Right ventricle myocardium superior (tissue), 1 donor: ENCODE results near the gene MBNL2. TPM values are rescaled to one million over a fixed set of nuclear protein-coding genes. Genes with fewer than 3 reads are reported as not detected.

Source experiments
- ATAC-seq: fragments of 200-7000 bp; cut with Tn5 transposase; one replicate; pipeline ENCODE4 v1.9.1; 2020; ENCODE audit warnings: mild to moderate bottlenecking; ENCODE audit not compliant: poor library complexity
- DNase-seq: peaks from one replicate; pipeline ENCODE4 v3.0.0-alpha.2; 2020
- intact Hi-C: fragments of 100-400 bp; cut with DNase I; formaldehyde crosslinking; loops from one replicate; pipeline ENCODE4 v1.11.2; 2022
- total RNA-seq: library from RNA; stranded (reverse); fragmentation: NEBNext Ultra II Directional; extraction: Animal tissue kit (Norgen Biotek cat#: 25700); gene quantifications from one replicate; pipeline ENCODE4 v1.2.1, GENCODE V29; 2021
- donor health status: DM: no; HTN: yes; CAD: no; lungs with severe emphysema.

MBNL2 gene
- total RNA-seq, 1 donor from 2014 or later: 69.3 TPM

DNA sequence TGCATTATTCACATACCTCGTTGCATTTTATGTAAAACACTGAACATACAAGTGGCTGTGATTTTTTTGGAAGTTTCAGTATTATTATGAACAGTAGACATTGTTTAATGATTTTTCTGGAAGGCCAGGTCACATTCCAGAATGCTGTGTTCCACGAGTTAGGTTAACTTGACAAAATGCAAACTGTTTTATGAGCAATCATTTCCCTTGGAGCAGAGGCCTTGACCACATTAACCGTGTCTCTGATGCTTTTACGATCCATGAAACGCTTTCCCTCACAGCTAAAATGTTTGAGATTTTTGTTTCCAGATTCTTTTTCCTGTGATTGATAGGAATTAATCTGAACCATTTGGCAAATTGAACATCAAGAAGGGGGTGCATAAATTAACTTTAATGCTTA, 57.8 kb downstream of the MBNL2 start:
- intact Hi-C loops: no loop called here
- no peak for DNase-seq
- no peak for ATAC-seq

DNA sequence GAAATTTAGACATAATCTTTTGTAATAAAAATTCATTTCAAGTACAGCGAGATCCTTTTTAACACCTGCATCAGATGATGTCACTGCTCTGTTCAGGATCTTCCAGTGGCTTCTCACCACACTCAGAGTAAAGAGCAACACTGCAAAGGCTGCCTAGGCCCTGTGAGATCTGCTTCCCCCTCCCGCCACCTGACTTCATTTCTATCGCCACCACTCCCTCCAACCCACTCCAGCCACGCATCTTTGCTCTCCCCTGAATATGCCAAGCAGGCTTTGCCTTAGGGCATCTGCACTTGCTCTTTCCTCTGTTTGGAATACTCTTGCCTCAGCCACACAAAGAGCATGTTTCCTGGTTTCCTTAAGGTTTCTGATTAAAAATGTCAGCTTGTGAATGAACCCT, 58.3 kb downstream of the MBNL2 start:
- DNase-seq: no peak
- intact Hi-C loops: no loop called here
- ATAC-seq: no peak

DNA sequence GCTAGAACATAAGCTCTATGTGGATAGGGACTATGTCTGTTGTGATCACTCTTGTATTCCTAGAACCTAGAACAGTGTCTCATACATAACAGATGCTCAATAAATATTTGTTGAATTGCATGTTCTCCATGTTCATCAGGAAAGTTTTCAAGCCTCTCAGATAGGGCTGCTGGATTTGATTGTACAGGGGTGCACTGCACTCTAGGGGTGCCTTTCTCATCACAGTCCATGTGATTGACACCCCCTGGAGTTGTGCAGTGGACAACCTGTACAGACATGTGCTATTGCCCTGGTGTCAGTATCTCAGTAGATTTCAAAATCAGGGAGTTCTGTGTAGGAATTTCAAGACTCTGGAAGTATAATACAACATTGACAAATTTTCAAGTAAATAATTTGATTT, 58.9 kb downstream of the MBNL2 start:
- DNase-seq (no peak), ATAC-seq (no peak)
- intact Hi-C loops: no loop called here

DNA sequence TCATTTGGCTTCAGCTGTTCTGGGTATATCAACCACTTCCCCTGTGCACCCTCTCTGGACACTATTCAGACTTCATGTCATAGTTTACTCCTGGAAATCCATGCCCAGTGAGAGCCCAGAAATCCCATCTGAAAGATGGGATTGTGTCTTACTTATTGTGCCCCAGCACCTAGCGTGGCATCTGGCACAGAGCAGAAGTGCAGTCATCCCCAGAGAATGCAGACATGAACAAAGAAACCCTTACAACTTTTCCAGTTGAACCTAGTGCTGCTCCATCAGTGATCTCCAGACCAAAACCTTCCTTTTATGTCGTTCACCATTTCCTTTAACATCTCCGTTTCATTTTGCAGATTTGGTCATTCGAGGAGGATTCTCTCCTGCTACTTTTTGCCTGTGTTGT, 60.6 kb downstream of the MBNL2 start:
- intact Hi-C loops: no loop called here
- ATAC-seq (no peak), DNase-seq (no peak)

DNA sequence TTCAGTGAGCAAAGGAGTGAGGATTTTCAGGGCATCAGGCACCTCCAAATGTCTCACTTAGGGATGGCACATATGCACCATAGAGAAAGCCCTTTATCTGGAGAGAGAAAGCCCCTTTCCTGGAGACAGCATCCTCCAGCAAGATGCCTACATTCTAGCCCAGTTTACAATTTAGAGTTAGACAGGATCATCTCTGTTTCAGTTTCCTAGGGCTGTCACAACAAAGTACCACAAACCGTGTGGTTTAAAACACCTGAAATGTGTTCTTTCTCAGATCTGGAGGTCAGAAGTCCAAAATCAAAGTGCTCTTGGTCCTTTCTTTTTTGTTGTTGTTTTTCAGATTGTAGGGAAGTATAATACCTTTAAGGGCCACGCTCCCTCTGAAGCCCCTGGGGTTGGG, 61.8 kb downstream of the MBNL2 start:
- DNase-seq (no peak), ATAC-seq (no peak)
- intact Hi-C loops: no loop called here

DNA sequence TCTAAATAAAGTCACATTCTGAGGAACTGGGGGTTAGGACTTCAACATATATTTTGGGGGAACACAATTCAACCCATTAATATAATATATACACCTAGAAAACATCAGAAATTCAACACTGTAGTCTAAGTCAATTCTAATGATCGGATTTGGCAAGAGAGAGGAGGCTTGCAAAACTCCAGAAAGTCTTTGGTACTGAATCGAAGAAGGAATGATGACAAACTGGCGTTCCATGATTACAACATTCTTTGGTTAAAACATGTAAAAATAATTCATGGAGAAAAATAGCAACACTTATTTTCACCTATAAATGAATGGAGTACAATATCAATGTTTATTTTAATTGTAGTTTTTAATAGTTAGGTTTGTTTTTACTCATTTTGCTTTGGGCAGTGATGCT, 62.4 kb downstream of the MBNL2 start:
- ATAC-seq (no peak), DNase-seq (no peak)
- intact Hi-C loops: no loop called here

DNA sequence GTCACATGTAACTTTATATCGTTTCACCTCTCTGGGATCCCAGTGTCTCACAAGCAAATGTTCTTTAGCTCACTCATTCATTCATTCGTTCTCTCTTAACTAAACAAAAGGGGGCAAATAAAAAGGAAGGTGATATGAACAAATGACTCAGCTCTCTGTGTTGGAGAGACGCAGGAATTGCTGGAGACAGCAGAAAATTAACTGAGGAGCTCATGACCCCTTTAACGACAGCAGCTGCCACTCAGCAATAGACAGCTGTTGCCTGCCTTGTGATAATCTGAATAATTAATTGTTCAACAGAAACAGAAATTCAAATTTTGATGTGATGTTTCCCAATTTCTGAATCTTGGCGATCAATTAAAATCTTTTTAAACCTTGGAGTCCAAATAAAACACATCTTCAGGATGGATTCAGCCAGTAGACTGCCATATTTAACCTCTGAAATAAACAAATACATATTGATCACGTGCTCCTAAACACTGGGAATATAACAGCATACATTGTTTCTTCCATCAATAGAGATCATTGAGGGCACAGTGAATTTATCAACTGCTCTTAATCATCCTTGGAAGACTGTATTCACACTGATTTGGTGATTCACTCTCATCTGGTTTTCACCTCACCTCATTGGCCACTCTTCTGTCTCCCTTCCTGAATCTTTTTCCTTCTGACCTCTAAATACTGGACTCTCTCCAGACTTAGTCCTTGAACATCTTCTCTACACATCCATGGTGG, 63.3 kb downstream of the MBNL2 start:
- ATAC-seq: no peak
- intact Hi-C loops: no loop called here

DNA sequence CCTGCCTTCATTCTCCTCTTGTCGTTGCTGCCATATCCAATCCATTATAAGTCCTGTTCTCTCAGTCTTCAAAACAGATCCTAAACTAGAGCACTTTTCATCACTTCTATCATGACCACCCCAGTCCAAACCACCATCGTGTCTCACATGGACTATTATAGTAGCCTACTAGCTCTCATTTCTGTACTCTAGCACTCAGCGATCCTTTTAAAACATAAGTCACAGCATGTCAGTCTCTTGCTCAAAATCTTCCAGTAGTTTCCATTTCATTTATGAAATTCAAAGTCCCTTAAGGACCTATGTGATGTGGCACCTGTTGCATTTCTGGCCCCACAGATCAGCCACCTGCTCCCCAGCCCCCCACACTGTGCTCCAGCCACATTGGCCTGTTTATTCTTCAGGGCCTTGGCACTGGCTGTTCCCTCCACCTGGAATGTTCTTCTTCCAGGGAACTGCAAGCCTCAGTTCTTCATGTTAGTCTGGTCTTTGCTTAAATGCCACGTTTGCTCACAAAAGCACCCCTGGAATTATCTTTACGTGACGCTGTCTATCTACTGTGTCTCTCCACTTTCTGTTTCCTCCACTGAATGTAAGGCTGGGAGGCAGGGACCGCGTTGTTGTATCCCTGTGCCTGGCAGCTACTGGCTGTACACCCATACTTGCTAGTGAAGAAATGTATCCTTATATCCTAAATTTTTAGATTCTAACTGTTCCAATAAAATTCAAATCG, 64.3 kb downstream of the MBNL2 start:
- ATAC-seq (no peak), DNase-seq (no peak)
- intact Hi-C loops: no loop called here

More for the DNA sequence above, 63.3 kb downstream of the MBNL2 start:
- DNase-seq: no peak

DNA sequence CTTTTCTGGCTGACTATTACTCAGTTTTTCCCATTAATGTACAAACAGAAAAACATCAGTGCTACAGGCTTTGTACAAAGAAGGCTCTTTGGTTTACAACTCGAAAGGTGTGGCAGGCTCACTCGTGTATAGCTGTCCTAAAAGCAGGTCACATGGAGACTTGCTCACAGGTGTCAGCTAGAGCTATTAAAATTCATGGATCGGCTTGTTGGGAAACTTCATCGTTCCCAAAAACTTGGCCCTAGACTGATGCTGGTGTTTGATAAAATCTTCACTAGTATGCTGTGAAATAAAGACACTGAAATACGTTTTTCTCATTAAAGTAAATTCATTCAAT, 64.9 kb downstream of the MBNL2 start:
- intact Hi-C loops: no loop called here
- no peak for DNase-seq
- no peak for ATAC-seq

DNA sequence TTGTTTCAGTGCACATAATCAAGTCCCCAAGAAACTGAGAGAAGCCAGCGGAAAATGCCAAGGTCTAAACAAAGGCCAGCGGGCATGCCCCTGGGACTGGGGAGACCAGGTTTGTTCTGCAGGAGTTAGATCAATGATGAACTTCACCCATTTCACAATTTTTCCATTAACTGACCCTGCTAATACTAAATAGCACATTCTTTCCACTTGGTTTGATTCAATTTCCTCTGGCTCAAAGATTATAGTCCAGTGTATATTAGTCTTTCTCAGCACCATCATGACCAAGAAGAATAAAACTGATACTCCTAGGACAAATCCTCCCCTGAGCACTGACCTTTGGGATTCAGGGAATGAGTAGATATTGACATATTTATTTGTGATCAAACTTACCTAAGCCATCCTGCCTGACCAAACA, 66.4 kb downstream of the MBNL2 start:
- DNase-seq (no peak), ATAC-seq (no peak)
- intact Hi-C loops: no loop called here

DNA sequence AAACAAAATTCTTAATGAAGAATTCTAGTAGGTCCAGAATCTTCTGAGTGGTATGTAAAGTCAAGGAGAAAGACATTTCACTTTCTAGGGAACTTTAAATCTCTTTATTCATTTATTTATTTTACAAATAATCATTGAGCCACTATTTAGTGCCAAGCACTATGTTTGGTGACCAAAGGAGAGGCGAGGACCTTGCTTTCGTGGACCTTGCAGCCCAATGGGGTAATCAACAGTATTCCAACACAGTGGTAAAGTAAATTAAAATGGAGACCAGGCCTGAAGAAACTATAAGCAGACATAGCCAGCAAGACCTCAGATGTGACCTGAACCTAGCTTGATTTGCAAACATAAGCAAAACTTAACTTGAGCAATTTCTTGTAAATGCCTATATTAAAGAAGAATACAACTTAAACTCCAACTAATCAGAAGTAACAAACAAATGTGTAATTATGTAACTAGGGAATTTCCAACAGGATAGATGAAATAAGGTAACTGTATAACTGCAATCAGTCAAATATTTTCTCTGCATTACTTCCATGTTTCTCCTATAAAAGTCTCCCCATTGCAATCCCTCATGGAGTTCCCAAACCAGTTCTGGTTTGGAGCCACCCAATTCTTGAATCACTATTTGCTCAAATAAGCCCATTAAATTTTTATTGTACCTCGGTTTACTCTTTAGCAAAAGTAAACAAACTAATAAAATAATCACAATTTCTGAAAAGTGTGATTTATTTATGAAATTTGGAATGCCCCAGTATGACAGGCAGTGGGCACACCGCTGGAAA, 67.6 kb downstream of the MBNL2 start:
- intact Hi-C loops: no loop called here
- DNase-seq (no peak), ATAC-seq (no peak)

DNA sequence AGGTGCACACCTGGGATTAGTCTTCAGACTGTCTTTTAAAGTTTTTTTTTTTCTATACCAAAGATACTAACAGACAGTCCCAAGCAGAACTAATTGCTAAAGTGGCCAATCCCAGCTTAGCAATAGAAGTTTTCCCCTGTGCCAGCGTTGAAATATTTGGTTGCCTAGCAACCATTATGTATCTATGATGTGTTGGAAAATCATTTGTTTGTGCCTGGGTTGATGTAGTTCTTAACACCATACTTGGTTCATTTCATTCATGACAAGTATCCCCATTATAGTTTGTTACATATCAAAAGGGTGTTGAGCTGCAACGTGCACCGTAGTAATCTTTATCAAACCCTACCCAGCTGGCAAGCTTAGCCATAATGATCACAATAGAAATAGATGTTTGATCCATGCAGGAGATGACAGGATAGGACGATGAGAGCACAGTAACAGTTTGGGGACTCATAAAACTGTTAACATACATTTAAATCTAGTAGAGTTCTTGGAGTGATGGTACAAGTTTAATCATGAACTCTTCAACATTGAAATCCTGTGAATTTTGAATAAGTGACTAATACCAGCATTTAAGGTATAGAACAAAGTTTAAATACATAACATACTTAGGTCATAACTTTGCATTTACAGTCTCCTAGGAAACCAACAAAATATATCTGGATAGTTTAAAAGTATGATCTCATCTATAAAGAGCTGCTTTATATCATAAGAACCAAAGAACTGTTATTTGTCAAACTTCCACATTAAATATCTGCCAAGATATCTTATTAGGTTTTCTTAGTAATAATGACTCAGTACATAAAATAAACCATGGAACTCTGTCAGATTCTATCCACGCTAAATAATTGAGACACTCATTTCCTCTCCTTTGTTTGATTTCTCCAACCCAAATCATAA, 73.4 kb downstream of the MBNL2 start:
- intact Hi-C loops: no loop called here
- ATAC-seq (peak; percentile 77), DNase-seq (no peak)

DNA sequence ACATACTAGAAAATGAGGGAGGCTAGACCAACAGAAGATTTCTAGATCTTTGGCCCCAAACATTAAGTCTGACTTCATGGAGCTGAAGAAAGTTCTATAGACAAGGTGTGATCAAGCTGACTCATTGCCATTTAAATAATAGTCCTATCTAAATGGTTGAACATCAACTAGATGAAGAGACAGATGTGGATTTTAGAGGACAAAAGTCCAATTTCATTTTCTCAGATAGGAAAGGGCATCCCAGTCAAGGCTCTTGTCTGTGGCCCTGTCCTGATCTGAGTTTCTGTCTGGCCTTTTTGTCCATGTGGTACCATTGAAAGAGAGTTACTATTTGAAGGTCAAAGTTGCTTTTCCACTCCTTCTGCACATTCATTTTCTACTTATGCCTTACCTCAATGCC, 74.6 kb downstream of the MBNL2 start:
- no peak for ATAC-seq
- intact Hi-C loops: no loop called here
- no peak for DNase-seq

DNA sequence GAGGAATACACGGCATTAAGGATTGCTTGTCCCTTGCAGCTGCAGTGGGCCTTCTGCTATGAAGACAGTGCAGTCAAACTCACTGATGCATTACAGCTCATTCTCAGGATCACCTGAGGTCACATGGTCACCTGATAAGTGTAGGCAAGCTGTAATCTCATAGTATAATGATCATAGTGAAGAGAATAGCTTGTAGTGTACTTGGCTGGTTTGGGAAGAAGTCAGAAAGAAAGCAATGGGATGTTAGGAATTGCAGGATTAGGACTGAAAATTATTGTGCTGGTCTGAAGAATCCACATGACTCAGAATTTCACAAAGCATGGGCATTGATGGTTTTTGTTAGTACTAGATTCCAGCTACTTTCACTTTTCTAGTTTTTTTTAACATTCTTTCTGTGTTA, 76.7 kb downstream of the MBNL2 start:
- ATAC-seq (no peak), DNase-seq (no peak)
- intact Hi-C loops: no loop called here

DNA sequence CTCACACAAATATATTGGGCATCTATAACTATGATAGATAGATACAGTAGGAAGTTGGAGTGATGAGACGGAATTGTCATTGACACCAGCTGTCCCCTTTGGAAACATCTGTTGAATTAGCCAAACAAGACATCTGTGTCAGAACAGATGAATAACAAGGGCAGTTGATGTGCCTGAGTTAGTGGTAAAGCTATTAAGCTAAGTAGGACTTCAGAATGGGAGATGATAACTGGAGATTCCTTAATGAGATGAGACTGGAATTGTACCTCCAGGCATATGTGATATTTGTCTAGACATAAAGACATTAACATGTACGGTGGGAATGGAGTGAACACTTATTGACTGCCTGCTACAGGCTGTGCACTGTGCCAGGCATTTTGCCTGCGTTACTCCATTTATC, 78.7 kb downstream of the MBNL2 start:
- no peak for ATAC-seq
- intact Hi-C loops: no loop called here

DNA sequence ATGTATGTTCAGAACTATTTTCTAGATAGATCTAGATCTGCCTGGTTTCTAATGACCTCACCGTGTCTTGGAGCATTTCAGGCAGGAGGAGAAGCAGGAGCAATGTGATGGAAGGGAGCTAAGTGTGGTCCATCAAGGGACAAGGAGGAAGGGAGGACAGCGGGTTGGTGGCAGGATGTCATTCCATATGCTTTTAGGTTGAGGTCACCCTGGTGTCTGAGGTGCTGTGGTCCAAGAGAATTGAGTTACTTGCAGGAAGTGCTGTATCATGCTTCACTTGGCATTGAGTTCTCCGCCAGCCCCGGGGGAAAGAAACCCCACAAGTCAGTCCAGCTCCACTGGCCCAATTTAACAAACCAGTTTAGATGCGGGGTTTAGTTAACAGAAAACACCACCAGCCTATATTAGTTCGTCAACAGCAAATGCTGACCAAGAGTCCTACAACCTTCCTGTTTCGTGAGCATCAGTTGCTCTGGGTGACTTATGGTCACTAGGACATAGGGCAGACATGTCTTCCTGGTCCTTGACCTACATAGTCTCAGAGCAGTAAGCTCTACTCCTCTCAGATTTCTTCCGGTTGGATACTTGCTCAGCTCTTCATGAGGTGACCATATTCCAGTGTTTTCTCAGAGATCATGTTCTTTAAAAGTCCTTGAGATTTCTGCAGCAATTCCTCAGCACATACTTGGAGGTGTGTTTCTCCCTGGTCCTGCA, 79.4 kb downstream of the MBNL2 start:
- intact Hi-C loops: no loop called here
- DNase-seq (no peak), ATAC-seq (no peak)

More for the DNA sequence above, 78.7 kb downstream of the MBNL2 start:
- DNase-seq: no peak

DNA sequence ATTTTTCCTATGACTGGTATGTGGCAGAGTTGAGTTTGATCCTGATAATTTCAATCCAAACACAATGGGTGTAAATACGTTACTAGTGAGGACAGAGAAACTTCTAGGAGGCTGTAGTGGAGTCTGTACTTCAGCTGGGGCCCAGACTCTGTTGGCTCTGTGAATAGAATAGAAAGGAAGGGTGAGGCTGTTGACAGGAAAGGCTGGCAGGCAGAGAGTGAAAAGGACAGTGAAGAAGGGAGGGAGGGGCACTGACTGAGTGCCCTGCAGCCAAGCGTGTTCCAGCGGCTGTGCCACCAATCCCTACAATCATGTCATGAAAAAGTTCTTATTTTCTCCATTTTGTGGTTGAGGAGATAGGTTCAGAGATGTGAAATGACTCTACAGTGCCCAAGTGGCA, 80.5 kb downstream of the MBNL2 start:
- peak; percentile 86 for ATAC-seq

DNA sequence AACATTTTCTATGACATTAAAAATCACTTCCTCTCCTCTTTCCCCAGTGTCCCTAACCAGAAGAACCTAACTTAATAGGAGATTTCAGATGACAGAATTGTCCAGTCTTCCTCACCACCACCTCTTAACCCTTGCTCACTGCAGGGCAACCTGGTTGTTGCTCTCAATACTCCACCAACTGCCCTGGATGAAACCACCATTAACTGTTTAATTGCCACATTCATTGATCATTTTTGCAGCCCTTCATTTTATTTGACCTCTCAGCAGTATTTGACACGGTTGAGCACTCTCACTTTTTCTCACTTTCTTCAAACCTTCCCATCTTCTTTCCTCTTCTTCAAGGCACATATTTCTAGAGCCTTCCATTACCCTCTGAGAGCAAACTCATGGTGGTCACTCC, 84.0 kb downstream of the MBNL2 start:
- intact Hi-C loops: no loop called here
- no peak for ATAC-seq
- no peak for DNase-seq

More for the DNA sequence above, 80.5 kb downstream of the MBNL2 start:
- intact Hi-C loops: no loop called here
- peak; percentile 47 for DNase-seq
